H9 (cell line): ENCODE data around the gene TFG. TPM values are rescaled to one million over a fixed set of nuclear protein-coding genes. Genes with fewer than 3 reads are reported as not detected.

Experiments used
- DNase-seq: peaks from one replicate; pipeline ENCODE4 v3.0.0-alpha.2; 2017
- H2AFZ ChIP-seq: one replicate; pipeline ENCODE4 v1.6.1; 2013; ENCODE audit warnings: mild to moderate bottlenecking, low read length, control low read depth, moderate library complexity
- H2AK5ac ChIP-seq: 2 replicates; pipeline ENCODE4 v1.6.1; 2013; ENCODE audit warnings: low read length, control low read depth, mixed read lengths; ENCODE audit not compliant: insufficient read length
- H2BK120ac ChIP-seq: one replicate; pipeline ENCODE4 v1.6.1; 2013; ENCODE audit warnings: low read depth, mild to moderate bottlenecking, low read length, control low read depth, inconsistent platforms; ENCODE audit not compliant: poor library complexity, severe bottlenecking
- H2BK12ac ChIP-seq: 2 replicates; pipeline ENCODE4 v1.6.1; 2013; ENCODE audit warnings: low read length, control low read depth, mixed read lengths, low read depth; ENCODE audit not compliant: insufficient read length
- H2BK15ac ChIP-seq: 2 replicates; pipeline ENCODE4 v1.6.1; 2013; ENCODE audit warnings: low read depth, low read length, control low read depth
- H2BK20ac ChIP-seq: one replicate; pipeline ENCODE4 v1.6.1; 2013; ENCODE audit warnings: low read depth, mild to moderate bottlenecking, low read length, control low read depth, inconsistent platforms; ENCODE audit not compliant: poor library complexity, severe bottlenecking
- H2BK5ac ChIP-seq: 2 replicates; pipeline ENCODE4 v1.6.1; 2013; ENCODE audit warnings: low read length, control low read depth, mixed read lengths; ENCODE audit not compliant: insufficient read length
- H3K14ac ChIP-seq: 2 replicates; pipeline ENCODE4 v1.6.1; 2013; ENCODE audit warnings: low read length, control low read depth; ENCODE audit not compliant: insufficient read depth
- H3K18ac ChIP-seq: 2 replicates; pipeline ENCODE4 v1.6.1; 2013; ENCODE audit warnings: low read depth, mild to moderate bottlenecking, mixed read lengths, low read length, control low read depth; ENCODE audit not compliant: insufficient read length
- H3K23ac ChIP-seq: 2 replicates; pipeline ENCODE4 v1.6.1; 2013; ENCODE audit warnings: low read length, control low read depth, mixed read lengths, low read depth; ENCODE audit not compliant: insufficient read length
- H3K23me2 ChIP-seq: 2 replicates; pipeline ENCODE4 v1.6.1; 2013; ENCODE audit warnings: low read depth, mild to moderate bottlenecking, mixed read lengths, low read length, control low read depth; ENCODE audit not compliant: insufficient read length, poor library complexity, severe bottlenecking
- H3K27ac ChIP-seq: 2 replicates; pipeline ENCODE4 v1.5.1; 2013; ENCODE audit warnings: low read length, control low read depth, mixed read lengths, low read depth; ENCODE audit not compliant: insufficient read length
- H3K27me3 ChIP-seq: 2 replicates; pipeline ENCODE4 v1.6.1; 2013; ENCODE audit warnings: low read length, control low read depth, inconsistent platforms; ENCODE audit not compliant: insufficient read depth
- H3K4ac ChIP-seq: 2 replicates; pipeline ENCODE4 v1.6.1; 2013; ENCODE audit warnings: low read depth, mild to moderate bottlenecking, control low read depth, inconsistent platforms, low read length, moderate library complexity
- H3K4me1 ChIP-seq: 2 replicates; pipeline ENCODE4 v1.6.1; 2013; ENCODE audit warnings: low read length, control low read depth, inconsistent platforms; ENCODE audit not compliant: insufficient read depth
- H3K4me2 ChIP-seq: 2 replicates; pipeline ENCODE4 v1.6.1; 2013; ENCODE audit warnings: low read length, control low read depth, mixed read lengths; ENCODE audit not compliant: insufficient read length, insufficient read depth
- H3K56ac ChIP-seq: 2 replicates; pipeline ENCODE4 v1.6.1; 2013; ENCODE audit warnings: low read depth, mild to moderate bottlenecking, mixed read lengths, low read length, control low read depth; ENCODE audit not compliant: insufficient read length
- H3K79me1 ChIP-seq: 2 replicates; pipeline ENCODE4 v1.6.1; 2013; ENCODE audit warnings: low read depth, mild to moderate bottlenecking, moderate library complexity, low read length, control low read depth, inconsistent platforms; ENCODE audit not compliant: insufficient read depth, poor library complexity, severe bottlenecking
- H3K79me2 ChIP-seq: 2 replicates; pipeline ENCODE4 v1.6.1; 2013; ENCODE audit warnings: low read length, control low read depth, inconsistent platforms; ENCODE audit not compliant: insufficient read depth
- H3K9ac ChIP-seq: 2 replicates; pipeline ENCODE4 v1.6.1; 2013; ENCODE audit warnings: low read length, control low read depth, mixed read lengths; ENCODE audit not compliant: insufficient read length; ENCODE audit errors: extremely low read depth
- H3K9me3 ChIP-seq: one replicate; pipeline ENCODE4 v1.6.1; 2013; ENCODE audit warnings: low read depth, low read length, inconsistent platforms; ENCODE audit not compliant: control insufficient read depth
- H3T11ph ChIP-seq: one replicate; pipeline ENCODE4 v1.6.1; 2013; ENCODE audit warnings: mild to moderate bottlenecking, low read length, control low read depth, inconsistent platforms
- H4K20me1 ChIP-seq: one replicate; pipeline ENCODE4 v1.6.1; 2013; ENCODE audit not compliant: control insufficient read depth, insufficient read length, insufficient read depth
- H4K5ac ChIP-seq: 2 replicates; pipeline ENCODE4 v1.6.1; 2013; ENCODE audit warnings: low read depth, mild to moderate bottlenecking, mixed read lengths, low read length, control low read depth; ENCODE audit not compliant: insufficient read length
- H4K8ac ChIP-seq: replicated peaks from 2 replicates; pipeline ENCODE4 v1.6.1; 2013; ENCODE audit warnings: low read length, control low read depth, mixed read lengths, low read depth; ENCODE audit not compliant: insufficient read length
- H4K91ac ChIP-seq: 2 replicates; pipeline ENCODE4 v1.6.1; 2013; ENCODE audit warnings: low read depth, mild to moderate bottlenecking, moderate library complexity, mixed read lengths, low read length, control low read depth; ENCODE audit not compliant: insufficient read length
- H3K27ac Mint-ChIP-seq, 3 experiments: 2 replicates in 2 of 3; 3 replicates in 1 of 3; pipeline ENCODE4 v1.8.0; 2020 to 2021; ENCODE audit warnings: mixed read lengths in 3 of 3, mild to moderate bottlenecking in 1 of 3, moderate library complexity in 1 of 3
- H3K27me3 Mint-ChIP-seq: 2 replicates; pipeline ENCODE4 v1.8.0; 2021; ENCODE audit warnings: low read depth, mild to moderate bottlenecking, moderate library complexity, mixed read lengths
- H3K36me3 Mint-ChIP-seq, 3 experiments: 2 replicates in 2 of 3; 3 replicates in 1 of 3; pipeline ENCODE4 v1.8.0; 2020 to 2021; ENCODE audit warnings: low read depth in 3 of 3, mixed read lengths in 3 of 3; ENCODE audit not compliant: insufficient read depth in 1 of 3
- H3K4me1 Mint-ChIP-seq, 2 experiments: 2 replicates each; pipeline ENCODE4 v1.8.0; 2020; ENCODE audit warnings: mixed read lengths in 2 of 2
- H3K4me3 Mint-ChIP-seq, 2 experiments: 2 replicates in 1 of 2; 3 replicates in 1 of 2; pipeline ENCODE4 v1.8.0; 2020 to 2021; ENCODE audit warnings: mild to moderate bottlenecking in 2 of 2, mixed read lengths in 2 of 2, moderate library complexity in 1 of 2
- H3K9me3 Mint-ChIP-seq, 2 experiments: 2 replicates in 1 of 2; 3 replicates in 1 of 2; pipeline ENCODE4 v1.8.0; 2020; ENCODE audit warnings: mild to moderate bottlenecking in 2 of 2, mixed read lengths in 2 of 2, moderate library complexity in 1 of 2
- WGBS: extraction: QIAGEN DNeasy Blood & Tissue Kit; methylation state at CpG from one replicate; pipeline ENCODE4 v1.1.7; 2013; ENCODE audit warnings: missing lambda C conversion rate, low lambda C conversion rate, mixed read lengths; ENCODE audit not compliant: insufficient read length; ENCODE audit errors: extremely low coverage; 5-methylcytosine and 5-hydroxymethylcytosine counted together
- total RNA-seq: library from RNA; stranded (reverse); gene quantifications from 2 replicates; pipeline ENCODE4 v1.2.1, GENCODE V29; 2021
- TF ChIP-seq, protein P1 (sequence below): fragments of 200-600 bp; sonication (generic); conservative IDR thresholded peaks from 3 replicates; pipeline ENCODE4 v1.8.0; 2021; ENCODE audit warnings: antibody characterized with exemption, mild to moderate bottlenecking

The TFG gene
- total RNA-seq, 1 experiment from 2014 or later = 80.7 TPM

DNA sequence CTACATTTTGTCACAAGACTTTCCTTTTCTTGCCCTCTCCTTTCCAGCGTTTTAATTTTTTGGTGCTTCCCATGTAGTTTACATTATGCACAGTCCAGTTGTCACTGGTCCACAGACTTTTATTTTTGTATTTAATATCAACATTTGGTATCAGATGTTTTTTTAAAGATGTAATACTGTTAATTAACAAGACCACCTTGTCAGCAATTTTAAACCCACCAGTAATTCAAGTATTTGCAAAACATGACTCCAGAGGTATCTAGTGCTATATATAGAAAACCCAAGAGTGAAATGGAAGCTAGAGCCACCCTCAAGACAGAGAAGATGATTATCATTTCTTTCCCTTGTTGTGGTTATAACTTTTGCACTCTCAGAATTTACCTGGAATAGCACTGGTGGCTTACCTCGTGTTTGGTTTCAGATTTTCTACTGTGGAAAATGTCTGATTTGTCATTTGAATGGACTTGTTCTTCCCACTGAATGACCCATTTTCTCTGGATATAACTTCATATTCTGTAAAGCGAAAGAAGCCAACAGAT, 56.2 kb downstream of the TFG start:
- H3K4ac ChIP-seq = no peak overlapping the region
- H2AFZ ChIP-seq = no peak overlapping the region
- no peak overlapping the region for H3K27ac ChIP-seq
- H3K14ac ChIP-seq = no peak overlapping the region
- no peak overlapping the region for H4K8ac ChIP-seq
- no peaks in the 10 kb centered on the region for H3K9me3 ChIP-seq
- H3K9ac ChIP-seq = no peak overlapping the region
- no peak overlapping the region for H3K23ac ChIP-seq
- DNase-seq = no peak
- H3K23me2 ChIP-seq = no peaks in the 10 kb centered on the region
- H3K27ac Mint-ChIP-seq = no peak overlapping the region
- H3K4me3 Mint-ChIP-seq = no peak overlapping the region
- no peak overlapping the region for H4K91ac ChIP-seq
- TF ChIP-seq, protein P1, sequence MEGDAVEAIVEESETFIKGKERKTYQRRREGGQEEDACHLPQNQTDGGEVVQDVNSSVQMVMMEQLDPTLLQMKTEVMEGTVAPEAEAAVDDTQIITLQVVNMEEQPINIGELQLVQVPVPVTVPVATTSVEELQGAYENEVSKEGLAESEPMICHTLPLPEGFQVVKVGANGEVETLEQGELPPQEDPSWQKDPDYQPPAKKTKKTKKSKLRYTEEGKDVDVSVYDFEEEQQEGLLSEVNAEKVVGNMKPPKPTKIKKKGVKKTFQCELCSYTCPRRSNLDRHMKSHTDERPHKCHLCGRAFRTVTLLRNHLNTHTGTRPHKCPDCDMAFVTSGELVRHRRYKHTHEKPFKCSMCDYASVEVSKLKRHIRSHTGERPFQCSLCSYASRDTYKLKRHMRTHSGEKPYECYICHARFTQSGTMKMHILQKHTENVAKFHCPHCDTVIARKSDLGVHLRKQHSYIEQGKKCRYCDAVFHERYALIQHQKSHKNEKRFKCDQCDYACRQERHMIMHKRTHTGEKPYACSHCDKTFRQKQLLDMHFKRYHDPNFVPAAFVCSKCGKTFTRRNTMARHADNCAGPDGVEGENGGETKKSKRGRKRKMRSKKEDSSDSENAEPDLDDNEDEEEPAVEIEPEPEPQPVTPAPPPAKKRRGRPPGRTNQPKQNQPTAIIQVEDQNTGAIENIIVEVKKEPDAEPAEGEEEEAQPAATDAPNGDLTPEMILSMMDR = no peak
- H3K4me1 ChIP-seq = peaks cover 4% of the 10 kb centered on the region; the same call in 1 of the 2 replicates
- no peaks in the 10 kb centered on the region for H3K27me3 ChIP-seq
- no peaks in the 10 kb centered on the region for H3K9me3 Mint-ChIP-seq
- no peak overlapping the region for H4K5ac ChIP-seq
- H2BK15ac ChIP-seq = no peak overlapping the region
- H3K27me3 Mint-ChIP-seq = no peaks in the 10 kb centered on the region
- no peak overlapping the region for H2AK5ac ChIP-seq
- no peaks in the 10 kb centered on the region for H3K79me1 ChIP-seq
- H3K36me3 Mint-ChIP-seq = no peaks in the 10 kb centered on the region; a peak in 1 of 7 replicates
- H2BK12ac ChIP-seq = no peak overlapping the region
- no CpG with 5 or more reads among the region's 3 CpGs for WGBS
- H4K20me1 ChIP-seq = no peaks in the 10 kb centered on the region
- H3K56ac ChIP-seq = no peak overlapping the region
- H2BK120ac ChIP-seq = no peak overlapping the region
- no peaks in the 10 kb centered on the region; the same call in 1 of the 2 replicates for H3K79me2 ChIP-seq
- H3K4me1 Mint-ChIP-seq = peaks cover 25 to 30% of the 10 kb centered on the region in 2 experiments
- no peak overlapping the region for H3T11ph ChIP-seq
- no peak overlapping the region for H2BK20ac ChIP-seq
- H2BK5ac ChIP-seq = no peak overlapping the region
- H3K18ac ChIP-seq = no peak overlapping the region
- no peak overlapping the region for H3K4me2 ChIP-seq
